Measurements from ENCODE around the gene PTPRG. TPM values are rescaled to one million over a fixed set of nuclear protein-coding genes. Genes with fewer than 3 reads are reported as not detected.

PTPRG gene
- total and polyA plus RNA-seq, 11 donors = 8.0 to 48.5 (median 35.4) TPM

- Histone ChIP-seq H3K27ac (peak overlapping the region in 11 of 12 donors; percentile 1 to 81 (median 58)), H3K4me3 (no peak overlapping the region), H3K27me3 (no peaks in the 10 kb centered on the region), H3K4me1 (peaks cover 0 to 28% (median 9%) of the 10 kb centered on the region in 12 donors), H3K36me3 (peaks cover 0 to 6% (median 0%) of the 10 kb centered on the region in 9 donors), H3K9me3 (no peaks in the 10 kb centered on the region)
- 50 to 61% (median 57%) methylated on average over 4 of the region's 4 CpGs for WGBS, 4 donors
- intact Hi-C loops (cut with DNase I) = loop anchor here in 2 of 10 donors (5.0 kb wide), 2 partner anchors 33 to 582 kb away; partner anchors contain the start of gene PTPRG (in 1 of the 2)
- ATAC-seq (peak; percentile 16 to 82 (median 40)), DNase-seq (no peak)
- TF ChIP-seq CTCF (IDR thresholded peaks at IDR 0.05) = no peak
- TF ChIP-seq POLR2A (IDR thresholded peaks at IDR 0.05) = no peak
These were observed 583.1 kb downstream of the PTPRG start for GRCh38 chr3:62144482-62144881.

DNA sequence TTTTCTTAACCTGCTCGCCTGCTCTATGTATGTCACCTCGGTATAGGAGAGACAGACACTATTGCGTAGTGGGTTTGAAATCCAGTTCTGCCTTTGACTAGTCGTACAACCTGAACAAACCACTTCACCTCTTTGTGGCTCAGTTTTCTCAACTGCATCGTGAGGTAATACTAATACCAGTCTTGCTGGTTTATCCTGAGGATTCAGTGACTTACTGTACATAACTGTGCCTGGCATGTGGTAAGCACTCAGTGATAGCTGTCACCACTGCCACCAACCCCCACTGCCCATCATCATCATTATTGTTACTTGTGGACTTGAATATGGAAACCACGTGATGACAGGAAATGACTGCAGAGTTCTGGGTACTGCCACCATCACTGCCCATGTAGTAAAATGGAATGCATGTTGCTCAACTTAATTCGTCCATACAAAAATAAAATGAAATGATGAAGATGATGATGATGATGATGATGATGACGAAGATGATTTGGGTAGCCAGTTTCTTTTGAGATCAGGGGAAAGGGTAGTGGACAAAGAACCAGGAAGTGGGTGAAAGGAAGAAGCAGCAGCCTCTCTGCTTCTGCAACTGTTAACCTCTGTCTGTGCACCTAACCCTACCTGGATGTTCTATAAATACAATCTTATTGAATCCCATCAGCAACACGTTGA lies 583.9 kb downstream of the PTPRG start:
- no peak for TF ChIP-seq CTCF (IDR thresholded peaks at IDR 0.05)
- DNase-seq (no peak), ATAC-seq (no peak)
- Histone ChIP-seq H3K27ac (peak overlapping the region in 11 of 12 donors; percentile 26 to 81 (median 58)), H3K36me3 (peaks cover 0 to 3% (median 0%) of the 10 kb centered on the region in 9 donors), H3K27me3 (no peaks in the 10 kb centered on the region), H3K9me3 (no peaks in the 10 kb centered on the region), H3K4me1 (peaks cover 0 to 34% (median 10%) of the 10 kb centered on the region in 12 donors), H3K4me3 (no peak overlapping the region)
- WGBS, 4 donors = 70 to 88% (median 78%) methylated on average over 9 of the region's 9 CpGs
- intact Hi-C loops (cut with DNase I) = no loop called here

- WGBS, 4 donors = 97 to 98% (median 98%) methylated on average over 6 of the region's 6 CpGs
- DNase-seq (no peak), ATAC-seq (peak in 1 of 4 donors; percentile 50)
- no peak for TF ChIP-seq POLR2A (IDR thresholded peaks at IDR 0.05)
- no peak for TF ChIP-seq CTCF (IDR thresholded peaks at IDR 0.05)
- intact Hi-C loops (cut with DNase I) = no loop called here
- Histone ChIP-seq H3K9me3 (no peaks in the 10 kb centered on the region), H3K27me3 (no peaks in the 10 kb centered on the region), H3K4me3 (no peak overlapping the region), H3K4me1 (peaks cover 0 to 45% (median 20%) of the 10 kb centered on the region in 12 donors), H3K36me3 (no peaks in the 10 kb centered on the region), H3K27ac (peak overlapping the region in 4 of 12 donors; percentile 3 to 67 (median 46))
These were observed 588.2 kb downstream of the PTPRG start for GRCh38 chr3:62149539-62149938.

- H3K4me3 ChIP-seq = no peak overlapping the region
- WGBS, 4 donors = 61 to 73% (median 67%) methylated on average over 2 of the region's 2 CpGs
- ATAC-seq = peak in 2 of 4 donors; percentile 53 to 81
These were observed 588.6 kb downstream of the PTPRG start for GRCh38 chr3:62149962-62150361.

More at GRCh38 chr3:62149962-62150361, 588.6 kb downstream of the PTPRG start:
- intact Hi-C loops (cut with DNase I) = no loop called here
- peak overlapping the region in 4 of 12 donors; percentile 3 to 67 (median 46) for H3K27ac ChIP-seq
- H3K27me3 ChIP-seq = no peaks in the 10 kb centered on the region
- no peak for TF ChIP-seq POLR2A (IDR thresholded peaks at IDR 0.05)
- no peak for TF ChIP-seq CTCF (IDR thresholded peaks at IDR 0.05)
- H3K36me3 ChIP-seq = no peaks in the 10 kb centered on the region
- peak in 2 of 5 donors; percentile 29 to 66 for DNase-seq
- H3K9me3 ChIP-seq = no peaks in the 10 kb centered on the region
- peaks cover 0 to 46% (median 24%) of the 10 kb centered on the region in 12 donors for H3K4me1 ChIP-seq
